GM18873 (cell line): ENCODE results near the gene CPAMD8.

Experiments
- ATAC-seq: cut with Tn5 transposase; IDR thresholded peaks from one replicate; pipeline ENCODE4 v1.9.1; 2021; ENCODE audit warnings: mild to moderate bottlenecking, moderate library complexity, moderate number of reproducible peaks; ENCODE audit not compliant: unreplicated experiment, low FRiP score

The CPAMD8 gene

GRCh38 chr19:16851031-16851712, 175.4 kb downstream of the CPAMD8 start:
- no peak for ATAC-seq

GRCh38 chr19:16850133-16850532, 176.5 kb downstream of the CPAMD8 start:
- ATAC-seq = no peak

DNA sequence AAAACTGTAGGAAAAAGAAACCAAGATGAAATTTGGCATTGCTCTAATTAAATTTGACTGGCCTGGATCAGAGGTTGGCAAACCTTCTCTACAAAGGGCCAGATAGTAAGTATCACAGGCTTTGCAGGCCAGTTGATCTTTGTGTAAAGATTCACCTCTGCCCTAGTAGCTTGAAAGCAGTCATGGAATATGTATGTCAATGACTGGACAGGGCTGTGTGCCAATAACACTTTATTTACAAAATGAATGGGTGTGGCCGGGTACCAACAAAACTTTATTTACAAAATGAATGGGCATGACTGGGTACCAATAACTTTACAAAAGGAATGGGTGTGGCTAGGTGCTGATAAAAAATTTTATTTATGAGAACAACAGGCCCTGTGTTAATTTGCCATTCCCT, 177.4 kb downstream of the CPAMD8 start:
- no peak for ATAC-seq

DNA sequence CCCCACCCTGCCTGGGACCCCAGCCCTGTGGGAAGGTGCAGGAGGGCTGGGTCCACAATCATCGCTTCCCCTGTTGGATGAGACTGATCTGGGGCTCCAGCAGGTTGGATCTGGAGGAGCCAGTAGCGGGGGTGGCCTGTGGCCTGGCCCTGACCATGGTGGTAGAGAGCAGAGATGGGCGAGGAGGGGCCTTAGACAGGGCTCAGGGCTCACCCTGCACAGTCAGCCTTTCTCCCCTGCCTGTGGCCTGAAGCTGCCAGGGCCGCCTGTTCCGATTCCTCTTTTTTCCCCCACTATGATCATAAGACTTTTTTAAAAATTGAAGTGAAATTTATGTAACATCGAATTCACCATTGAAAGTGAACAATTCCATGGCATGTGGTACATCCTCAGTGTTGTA, 179.2 kb downstream of the CPAMD8 start:
- ATAC-seq = no peak

DNA sequence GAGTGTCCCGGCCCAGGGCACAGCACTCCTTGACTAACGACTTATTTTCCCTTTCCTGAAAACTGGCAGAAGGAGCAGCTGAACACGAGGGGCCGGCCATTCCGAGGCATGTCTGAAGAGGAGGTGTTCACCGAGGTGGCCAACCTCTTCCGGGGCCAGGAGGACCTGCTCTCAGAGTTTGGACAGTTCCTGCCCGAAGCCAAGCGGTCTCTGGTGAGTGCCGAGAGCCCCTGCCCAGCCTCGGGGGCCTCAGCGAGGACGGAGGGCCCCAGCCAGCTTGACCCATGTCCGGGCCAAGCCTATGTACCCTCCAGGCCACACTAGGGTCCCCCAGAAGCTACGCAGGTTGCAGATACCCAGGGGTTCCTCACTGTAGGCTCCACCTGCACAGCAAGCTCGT, 179.7 kb downstream of the CPAMD8 start:
- ATAC-seq = no peak
